GM19023 (cell line): ENCODE measurements around the gene ZNF831.

Source experiments
- ATAC-seq: cut with Tn5 transposase; IDR thresholded peaks from one replicate; pipeline ENCODE4 v1.9.1; 2021; ENCODE audit warnings: mild to moderate bottlenecking, moderate library complexity; ENCODE audit not compliant: unreplicated experiment

The ZNF831 gene

DNA sequence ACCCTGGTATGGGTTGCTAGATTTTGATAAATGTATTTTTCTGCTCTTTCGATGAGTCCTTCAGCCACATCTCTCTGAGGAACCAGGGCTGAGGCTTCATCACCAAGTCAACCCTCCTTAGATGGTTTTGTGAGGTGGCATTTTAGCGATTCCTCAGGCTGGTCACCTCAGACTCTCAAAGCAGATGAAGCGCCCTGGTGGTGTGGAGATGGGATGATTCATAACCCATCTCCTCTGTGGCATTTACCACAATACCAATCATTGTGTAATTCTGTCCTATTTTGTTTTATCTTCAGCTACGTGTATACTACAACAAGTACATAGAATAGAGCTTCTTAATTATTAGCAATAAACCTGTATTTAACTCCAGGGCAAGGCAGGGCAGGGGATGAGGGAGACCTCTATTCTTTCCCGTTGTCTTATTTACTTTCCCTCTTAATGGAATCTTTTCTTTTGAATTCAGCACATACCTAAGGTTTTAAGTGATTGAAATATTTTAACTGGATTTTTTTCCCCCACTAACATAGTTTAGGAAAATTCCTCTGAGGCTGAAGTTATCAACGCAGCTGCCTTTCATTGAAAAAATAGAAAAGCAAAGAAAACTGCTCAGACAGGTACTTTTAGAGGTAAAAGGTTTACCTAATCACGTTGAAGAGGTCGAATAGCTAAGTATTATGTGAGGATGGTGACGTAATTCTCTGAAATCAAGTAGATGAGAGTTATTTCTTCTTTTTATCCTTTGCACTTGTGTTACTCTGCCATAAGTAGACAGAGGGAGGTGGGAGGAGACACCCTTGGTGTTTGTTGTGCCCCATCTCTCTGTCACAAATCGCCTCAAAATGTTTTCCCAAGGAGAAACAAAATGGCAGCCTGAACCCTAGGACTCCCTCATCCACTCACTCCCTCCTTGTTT lies 79.3 kb downstream of the ZNF831 start:
- no peak for ATAC-seq

DNA sequence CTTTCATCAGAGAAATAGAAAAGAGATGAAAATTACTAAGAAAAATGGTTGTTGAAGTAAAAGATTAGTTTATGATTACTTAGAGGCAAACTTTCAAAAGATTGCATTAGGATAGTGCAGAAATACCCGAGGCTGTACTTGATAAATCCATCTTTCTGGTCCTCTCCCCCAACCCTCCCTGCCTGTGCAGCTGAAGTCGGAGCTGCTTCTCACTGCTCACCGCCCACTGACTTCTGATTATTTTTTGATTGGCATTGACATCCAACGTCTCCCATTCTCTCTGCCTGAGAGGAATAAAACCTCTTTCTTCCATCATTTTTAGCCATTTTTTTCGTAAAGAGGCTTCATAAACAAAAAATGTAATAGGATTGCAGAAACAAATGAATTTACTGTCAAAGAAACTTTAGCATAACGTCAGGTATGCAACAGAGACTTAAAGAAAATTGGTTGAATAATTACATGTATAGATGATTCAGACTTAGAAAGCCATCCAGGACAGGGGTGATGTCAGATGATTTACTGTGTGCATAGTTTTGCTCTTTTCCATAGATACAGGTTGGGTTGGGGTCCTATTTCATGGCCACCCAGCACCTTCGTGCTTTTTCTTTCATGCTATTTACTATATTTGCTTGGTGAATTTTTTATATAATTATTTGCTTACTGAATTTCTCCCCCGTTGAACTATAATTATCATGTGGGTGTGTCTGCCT lies 83.2 kb downstream of the ZNF831 start:
- ATAC-seq, result no peak

- no peak for ATAC-seq
Measured at GRCh38 chr20:59247731-59248684, 84.4 kb downstream of the ZNF831 start.

DNA sequence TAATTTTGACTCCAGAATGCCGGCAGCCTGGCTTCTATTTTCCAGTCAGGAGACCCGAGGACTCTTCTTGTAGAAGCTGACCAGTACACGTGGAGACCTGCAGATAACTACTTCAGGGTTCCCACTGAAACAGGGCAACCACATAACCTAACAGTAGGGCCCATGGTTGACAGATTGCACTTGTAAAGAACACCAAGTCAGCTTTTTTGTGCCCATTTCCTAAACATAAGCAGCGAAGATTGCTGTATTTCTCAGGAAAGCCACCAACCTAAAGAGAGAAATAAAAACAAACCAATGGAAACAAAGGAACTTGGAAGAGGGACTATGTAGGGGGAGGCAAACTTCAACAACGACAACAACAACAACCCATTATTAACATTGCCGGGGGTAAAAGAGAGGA lies 86.7 kb downstream of the ZNF831 start:
- ATAC-seq, result no peak

- ATAC-seq, result no peak
Measured at GRCh38 chr20:59253325-59253724, 89.7 kb downstream of the ZNF831 start.

DNA sequence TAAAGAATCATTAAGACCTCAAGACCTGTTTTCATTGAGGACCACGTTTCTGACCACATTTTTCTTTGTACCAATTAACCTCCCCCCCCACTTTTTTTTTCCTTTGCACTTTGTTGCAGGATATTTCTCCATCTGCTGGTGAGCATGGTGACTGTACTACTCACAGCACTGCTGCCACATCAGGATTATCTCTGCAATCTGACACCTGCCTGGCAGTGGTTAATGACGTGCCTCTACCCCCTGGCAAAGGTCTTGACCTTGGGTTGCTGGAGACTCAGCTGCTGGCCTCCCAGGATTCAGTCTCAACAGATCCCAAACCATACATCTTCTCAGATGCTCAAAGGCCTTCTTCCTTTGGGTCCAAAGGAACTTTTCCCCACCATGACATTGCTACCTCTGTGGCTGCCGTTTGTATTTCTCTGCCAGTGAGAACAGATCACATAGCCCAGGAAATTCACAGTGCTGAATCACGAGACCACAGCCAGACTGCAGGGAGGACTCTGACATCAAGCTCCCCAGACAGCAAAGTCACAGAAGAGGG lies 90.2 kb downstream of the ZNF831 start:
- ATAC-seq, result no peak

DNA sequence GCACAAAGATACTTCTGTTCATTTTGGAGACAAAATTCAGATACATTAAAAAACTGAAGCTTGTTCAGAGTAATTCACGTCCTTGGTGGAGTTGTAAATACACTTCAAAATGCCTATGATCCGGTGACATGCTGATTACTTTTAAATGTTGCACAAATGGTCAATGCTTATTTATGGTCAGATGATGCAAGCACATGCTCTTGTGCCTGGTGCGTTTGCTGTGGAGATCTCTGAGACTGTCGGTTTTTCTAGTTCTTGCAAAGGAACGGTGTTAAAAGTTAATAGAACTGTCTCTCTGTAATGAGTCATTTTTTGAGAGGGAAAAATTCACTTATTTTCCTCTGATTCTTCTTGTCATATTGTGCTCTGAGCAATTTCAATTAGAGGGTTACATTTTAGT lies 91.6 kb downstream of the ZNF831 start:
- no peak for ATAC-seq

GRCh38 chr20:59258221-59258621 lies 94.6 kb downstream of the ZNF831 start:
- no peak for ATAC-seq

DNA sequence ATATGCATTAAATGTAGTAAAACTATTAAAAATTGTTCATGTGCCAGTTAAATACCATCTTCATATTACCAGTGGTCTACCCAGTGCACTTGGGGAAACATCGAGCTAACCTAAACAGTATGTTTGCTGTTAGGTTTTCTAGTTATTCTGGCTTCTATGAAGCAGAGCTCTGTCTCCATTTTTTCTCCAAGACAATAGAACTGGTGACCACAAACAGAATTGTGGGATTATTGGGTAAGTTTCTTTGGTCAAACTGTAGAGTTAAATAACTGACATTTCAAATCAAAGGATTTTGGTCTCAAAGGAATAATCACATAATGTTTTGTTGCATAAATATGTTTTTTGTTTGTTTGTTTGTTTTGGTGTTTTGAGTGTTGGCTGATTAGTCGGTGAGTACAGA lies 96.3 kb downstream of the ZNF831 start:
- ATAC-seq, result no peak

DNA sequence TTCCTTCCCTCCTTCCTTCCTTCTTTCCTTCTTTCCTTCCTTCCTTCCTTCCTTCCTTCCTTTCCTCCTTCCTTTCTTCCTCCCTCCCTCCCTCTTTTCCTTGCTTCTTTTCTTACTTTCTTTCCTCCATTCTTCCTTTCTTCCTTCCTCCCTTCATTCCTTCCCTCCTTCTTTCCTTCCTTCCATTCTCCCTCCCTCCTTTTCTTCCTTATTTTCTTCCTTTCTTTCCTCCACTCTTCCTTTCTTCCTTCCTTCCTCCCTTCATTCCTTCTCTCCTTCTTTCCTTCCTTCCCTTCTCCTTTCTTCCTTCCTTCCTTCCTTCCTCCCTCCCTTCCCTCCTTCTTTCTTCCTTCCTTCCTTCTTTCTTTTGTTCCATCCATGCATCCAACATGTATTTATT lies 101.7 kb downstream of the ZNF831 start:
- ATAC-seq, result no peak

- no peak for ATAC-seq
Measured at GRCh38 chr20:59268870-59269269, 105.2 kb downstream of the ZNF831 start.

DNA sequence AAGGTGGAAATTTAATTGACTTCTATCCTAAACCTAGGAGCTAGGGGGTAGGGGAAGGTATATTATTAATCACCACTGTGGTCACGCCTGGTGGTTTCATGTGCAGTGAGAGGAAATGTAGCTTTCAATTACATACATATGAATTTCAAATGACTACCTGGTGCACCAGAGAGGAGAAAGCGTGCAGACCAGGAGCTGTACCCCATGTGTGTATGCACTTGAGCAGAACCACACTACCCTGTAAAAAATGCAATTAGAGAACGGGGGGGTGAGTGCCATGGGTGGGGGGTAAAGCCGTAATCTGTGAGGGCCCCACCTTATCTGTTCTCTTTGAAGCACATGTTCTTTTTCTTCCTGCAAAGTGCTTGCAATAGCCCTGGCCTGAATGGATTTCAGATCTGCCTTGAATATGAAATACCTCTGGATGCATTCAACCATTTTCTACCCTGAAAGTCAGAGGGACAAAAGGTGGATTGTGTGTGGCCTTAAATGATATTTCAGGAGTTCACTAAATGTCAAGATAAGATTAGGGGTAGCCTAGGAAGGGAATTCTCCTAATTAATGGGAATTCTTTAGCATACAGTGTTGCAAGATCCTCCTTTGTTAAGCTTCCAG lies 105.9 kb downstream of the ZNF831 start:
- no peak for ATAC-seq

GRCh38 chr20:59270380-59270779 lies 106.8 kb downstream of the ZNF831 start:
- ATAC-seq, result no peak

GRCh38 chr20:59273739-59274357 lies 110.2 kb downstream of the ZNF831 start:
- no peak for ATAC-seq

DNA sequence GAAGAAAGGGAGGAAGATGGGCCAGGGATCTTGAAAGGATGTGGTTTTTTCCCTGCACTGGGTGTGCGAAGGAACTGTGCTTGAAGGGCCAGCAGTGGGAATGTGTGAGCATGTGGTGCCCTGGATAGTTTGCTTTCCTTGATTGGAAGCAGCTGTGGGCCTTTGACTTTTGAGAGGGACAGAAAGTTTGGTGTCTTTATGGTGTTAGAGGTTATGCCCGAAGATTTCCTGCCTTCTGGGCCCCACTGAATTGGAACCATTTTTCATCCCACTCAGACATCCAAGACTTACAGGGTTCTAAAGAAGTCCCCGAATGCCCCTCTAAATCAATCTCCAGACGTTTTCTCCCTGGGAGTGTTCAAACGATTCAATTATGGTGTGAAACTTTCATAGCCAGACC lies 113.3 kb downstream of the ZNF831 start:
- no peak for ATAC-seq

GRCh38 chr20:59284470-59284869 lies 120.8 kb downstream of the ZNF831 start:
- no peak for ATAC-seq

GRCh38 chr20:59289994-59290393 lies 126.4 kb downstream of the ZNF831 start:
- ATAC-seq, result no peak

- ATAC-seq, result no peak
Measured at GRCh38 chr20:59291740-59292383, 128.2 kb downstream of the ZNF831 start.

- no peak for ATAC-seq
Measured at GRCh38 chr20:59295531-59295930, 131.9 kb downstream of the ZNF831 start.
